ENCODE results near the gene KNG1. TPM values are rescaled to one million over a fixed set of nuclear protein-coding genes. Genes with fewer than 3 reads are reported as not detected.
"Not testable (repeated sequence)": the region's sequence is repeated elsewhere in the genome, so short reads cannot be mapped to it uniquely, and the experiment has no call there.

KNG1 gene
- total and polyA plus RNA-seq, 2 experiments from 2014 or later = 57.4 to 109 TPM

DNA sequence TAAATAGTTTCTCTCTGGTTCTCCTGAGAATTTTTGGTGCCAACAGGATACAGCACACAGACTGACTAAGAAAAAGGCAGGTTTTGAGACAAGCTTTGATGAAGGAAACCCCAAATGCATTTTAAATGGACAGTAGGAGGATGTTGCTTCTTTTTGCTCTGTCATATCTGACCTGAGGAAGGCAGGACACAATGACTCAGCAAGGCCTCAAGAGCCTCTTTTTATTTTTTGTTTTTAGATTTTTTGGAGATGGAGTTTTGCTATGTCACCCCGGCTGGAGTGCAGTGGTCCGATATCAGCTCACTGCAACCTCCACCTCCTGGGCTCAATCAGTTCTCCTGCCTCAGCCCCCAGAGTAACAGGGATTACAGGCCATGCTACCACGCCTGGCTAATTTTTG lies 16.9 kb upstream of the KNG1 start:
- WGBS (ENCODE audit: low lambda C conversion rate, missing lambda C conversion rate) = 89% methylated on average over 3 of the region's 3 CpGs
- H3K9me2 ChIP-seq (replicated peaks; ENCODE audit: insufficient read depth) = no peaks in the 10 kb centered on the region
- DNase-seq (ENCODE audit: low spot score) = no peak

DNA sequence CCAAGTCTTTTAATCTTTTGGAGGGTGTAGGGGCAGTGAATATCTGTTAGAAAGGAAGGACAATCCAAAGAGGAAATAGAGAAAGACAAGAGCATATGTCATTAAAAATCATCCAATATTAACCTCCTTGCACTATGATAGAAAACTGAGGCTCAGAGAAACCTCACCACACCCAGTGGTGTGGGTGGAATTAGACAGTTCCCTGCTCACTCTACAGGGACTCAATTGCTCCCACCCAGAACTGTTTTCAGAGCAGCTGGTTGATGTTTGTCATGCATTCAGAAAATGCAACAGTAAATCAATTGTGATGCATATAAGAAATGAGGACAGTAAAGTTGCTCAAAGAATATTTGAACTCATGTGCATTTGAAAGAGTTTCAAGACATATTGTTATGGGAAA lies 14.7 kb upstream of the KNG1 start:
- DNase-seq (ENCODE audit: low spot score); H3K4me3 ChIP-seq: not testable (repeated sequence)

More for the DNA sequence above, 16.9 kb upstream of the KNG1 start:
- H4K20me1 ChIP-seq (ENCODE audit: insufficient read depth, poor library complexity, severe bottlenecking) = no peaks in the 10 kb centered on the region
- TF ChIP-seq EZH2phosphoT487 (IDR thresholded peaks at IDR 0.05; ENCODE audit: low read depth, severe bottlenecking, unreplicated experiment) = no peak
- TF ChIP-seq CTCF (IDR thresholded peaks at IDR 0.05; ENCODE audit: poor library complexity) = no peak
- no peak for TF ChIP-seq EZH2 (IDR thresholded peaks at IDR 0.05; ENCODE audit: borderline replicate concordance)
- H3K4me1 ChIP-seq (ENCODE audit: insufficient read depth) = no peaks in the 10 kb centered on the region
- no peak overlapping the region for H3K27ac ChIP-seq
- H3K79me2 ChIP-seq = no peaks in the 10 kb centered on the region
- no peaks in the 10 kb centered on the region for H3K9me3 ChIP-seq (ENCODE audit: low read depth)
- H3K27me3 ChIP-seq = no peaks in the 10 kb centered on the region
- no peak overlapping the region for H3K4me3 ChIP-seq
- H2AFZ ChIP-seq = no peak overlapping the region
- H3K36me3 ChIP-seq (replicated peaks; ENCODE audit: insufficient read depth, low read depth) = no peaks in the 10 kb centered on the region
- no peak overlapping the region for H3K4me2 ChIP-seq

GRCh38 chr3:186705882-186706780 lies 11.0 kb upstream of the KNG1 start:
- Histone ChIP-seq H3K9me2 (replicated peaks; ENCODE audit: insufficient read depth) (no peaks in the 10 kb centered on the region), H4K20me1 (ENCODE audit: insufficient read depth, poor library complexity, severe bottlenecking) (no peaks in the 10 kb centered on the region), H3K27ac (no peak overlapping the region), H3K36me3 (replicated peaks; ENCODE audit: insufficient read depth, low read depth) (no peaks in the 10 kb centered on the region), H3K4me2 (no peak overlapping the region), H3K9me3 (ENCODE audit: low read depth) (no peaks in the 10 kb centered on the region), H2AFZ (no peak overlapping the region), H3K79me2 (no peaks in the 10 kb centered on the region), H3K27me3 (no peaks in the 10 kb centered on the region), H3K4me3 (no peak overlapping the region), H3K4me1 (ENCODE audit: insufficient read depth) (no peaks in the 10 kb centered on the region)
- TF ChIP-seq CTCF (IDR thresholded peaks at IDR 0.05; ENCODE audit: poor library complexity) (no peak), EZH2 (IDR thresholded peaks at IDR 0.05; ENCODE audit: borderline replicate concordance) (no peak), EZH2phosphoT487 (IDR thresholded peaks at IDR 0.05; ENCODE audit: low read depth, severe bottlenecking, unreplicated experiment) (no peak)
- 80% methylated on average over 6 of the region's 6 CpGs for WGBS (ENCODE audit: low lambda C conversion rate, missing lambda C conversion rate)
- no peak for DNase-seq (ENCODE audit: low spot score)

More for the DNA sequence above, 14.7 kb upstream of the KNG1 start:
- not testable (repeated sequence) for H3K79me2 ChIP-seq; H3K4me2 ChIP-seq; H3K36me3 ChIP-seq (replicated peaks; ENCODE audit: insufficient read depth, low read depth); H3K27me3 ChIP-seq; H4K20me1 ChIP-seq (ENCODE audit: insufficient read depth, poor library complexity, severe bottlenecking); H2AFZ ChIP-seq; H3K9me2 ChIP-seq (replicated peaks; ENCODE audit: insufficient read depth); H3K9me3 ChIP-seq (ENCODE audit: low read depth); H3K4me1 ChIP-seq (ENCODE audit: insufficient read depth); H3K27ac ChIP-seq

- WGBS (ENCODE audit: low lambda C conversion rate, missing lambda C conversion rate) = 76% methylated on average over 6 of the region's 6 CpGs
- H3K9me3 ChIP-seq (ENCODE audit: low read depth) = no peaks in the 10 kb centered on the region
- H3K27ac ChIP-seq = no peak overlapping the region
- TF ChIP-seq EZH2 (IDR thresholded peaks at IDR 0.05; ENCODE audit: borderline replicate concordance) (no peak), EZH2phosphoT487 (IDR thresholded peaks at IDR 0.05; ENCODE audit: low read depth, severe bottlenecking, unreplicated experiment) (no peak), CTCF (IDR thresholded peaks at IDR 0.05; ENCODE audit: poor library complexity) (no peak)
- no peaks in the 10 kb centered on the region for H3K27me3 ChIP-seq
- H3K4me1 ChIP-seq (ENCODE audit: insufficient read depth) = no peaks in the 10 kb centered on the region
- H3K36me3 ChIP-seq (replicated peaks; ENCODE audit: insufficient read depth, low read depth) = no peaks in the 10 kb centered on the region
- no peak overlapping the region for H3K4me3 ChIP-seq
- H3K9me2 ChIP-seq (replicated peaks; ENCODE audit: insufficient read depth) = no peaks in the 10 kb centered on the region
- H4K20me1 ChIP-seq (ENCODE audit: insufficient read depth, poor library complexity, severe bottlenecking) = no peaks in the 10 kb centered on the region
- H2AFZ ChIP-seq = no peak overlapping the region
- DNase-seq (ENCODE audit: low spot score) = no peak
- H3K79me2 ChIP-seq = no peaks in the 10 kb centered on the region
- H3K4me2 ChIP-seq = no peak overlapping the region
These were observed 8.0 kb upstream of the KNG1 start for GRCh38 chr3:186708983-186709679.

- DNase-seq (ENCODE audit: low spot score); H3K27ac ChIP-seq; H4K20me1 ChIP-seq (ENCODE audit: insufficient read depth, poor library complexity, severe bottlenecking); H3K79me2 ChIP-seq; H3K9me3 ChIP-seq (ENCODE audit: low read depth); H2AFZ ChIP-seq; H3K4me3 ChIP-seq; H3K27me3 ChIP-seq; H3K9me2 ChIP-seq (replicated peaks; ENCODE audit: insufficient read depth); H3K4me1 ChIP-seq (ENCODE audit: insufficient read depth); H3K36me3 ChIP-seq (replicated peaks; ENCODE audit: insufficient read depth, low read depth); H3K4me2 ChIP-seq: not testable (repeated sequence)
- WGBS (ENCODE audit: low lambda C conversion rate, missing lambda C conversion rate) = 89% methylated on average over 4 of the region's 4 CpGs
These were observed 6.5 kb upstream of the KNG1 start for GRCh38 chr3:186710694-186711093.

All from hepatocyte (in vitro differentiated cells).